ENCODE results near the gene ATG4B.
"Not testable (repeated sequence)": the region's sequence is repeated elsewhere in the genome, so short reads cannot be mapped to it uniquely, and the experiment has no call there.

The ATG4B gene

DNA sequence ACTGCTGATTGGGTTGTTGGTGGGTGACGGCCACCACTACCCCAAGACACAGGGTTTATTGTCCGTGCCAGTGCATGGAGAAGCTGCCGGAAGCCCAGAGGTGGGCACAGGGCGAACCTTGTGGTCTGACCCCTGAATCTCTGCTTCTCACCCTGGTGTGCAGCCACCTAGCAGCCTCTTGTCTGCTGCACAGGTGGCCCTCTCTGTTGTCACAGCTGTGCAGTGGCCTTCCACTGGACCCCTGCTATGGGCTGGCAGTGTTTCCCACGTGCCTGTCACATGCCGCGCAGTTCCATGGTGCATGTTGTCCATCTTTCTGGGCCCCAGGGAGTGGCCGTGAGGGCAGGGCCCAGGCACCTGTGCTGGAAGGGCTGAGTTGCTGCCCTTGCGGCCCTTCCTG lies 15.2 kb downstream of the ATG4B start:
- peaks cover 62% of the 10 kb centered on the region for H3K36me3 ChIP-seq (ENCODE audit: control insufficient read depth, insufficient read depth, low read length)
- no peaks in the 10 kb centered on the region for H3K4me1 ChIP-seq (ENCODE audit: control insufficient read depth, insufficient read depth, low read length, poor library complexity, severe bottlenecking)
- H3K4me3 ChIP-seq (ENCODE audit: insufficient read depth, low read depth, low read length, poor library complexity, severe bottlenecking), result no peak overlapping the region
- no peak overlapping the region for H3K27ac ChIP-seq (ENCODE audit: insufficient read depth, low read length, poor library complexity, severe bottlenecking)
- DNase-seq, result no peak
- no peaks in the 10 kb centered on the region for H3K9me3 ChIP-seq (ENCODE audit: control insufficient read depth, low read length)
- H3K27me3 ChIP-seq (replicated peaks; ENCODE audit: control insufficient read depth, insufficient read depth, low read length, poor library complexity, severe bottlenecking), result no peaks in the 10 kb centered on the region

- Histone ChIP-seq H3K4me3 (ENCODE audit: insufficient read depth, low read depth, low read length, poor library complexity, severe bottlenecking) (no peak overlapping the region), H3K36me3 (ENCODE audit: control insufficient read depth, insufficient read depth, low read length) (peaks cover 62% of the 10 kb centered on the region), H3K9me3 (ENCODE audit: control insufficient read depth, low read length) (no peaks in the 10 kb centered on the region), H3K27me3 (replicated peaks; ENCODE audit: control insufficient read depth, insufficient read depth, low read length, poor library complexity, severe bottlenecking) (no peaks in the 10 kb centered on the region), H3K4me1 (ENCODE audit: control insufficient read depth, insufficient read depth, low read length, poor library complexity, severe bottlenecking) (no peaks in the 10 kb centered on the region), H3K27ac (ENCODE audit: insufficient read depth, low read length, poor library complexity, severe bottlenecking) (no peak overlapping the region)
- no peak for DNase-seq
These were observed 15.8 kb downstream of the ATG4B start for GRCh38 chr2:241653210-241653750.

DNA sequence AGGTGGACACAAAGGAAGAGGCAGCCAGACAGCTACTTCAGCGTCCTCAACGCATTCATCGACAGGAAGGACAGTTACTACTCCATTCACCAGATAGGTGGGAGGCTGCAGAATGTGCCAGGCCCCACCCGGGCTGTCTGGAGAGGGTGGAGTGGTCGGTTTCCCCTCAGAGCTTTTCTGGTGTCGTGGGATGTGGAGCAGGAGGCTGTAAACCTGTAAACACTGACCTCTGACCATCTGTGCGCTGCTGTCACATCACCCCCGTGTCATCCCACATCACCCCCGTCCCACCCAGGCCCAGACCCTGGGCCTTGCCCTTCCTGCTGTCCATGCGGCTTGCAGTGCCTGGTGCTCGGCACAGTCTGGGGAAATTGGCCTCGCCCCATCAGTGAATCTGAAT lies 17.1 kb downstream of the ATG4B start:
- Histone ChIP-seq H3K4me1 (ENCODE audit: control insufficient read depth, insufficient read depth, low read length, poor library complexity, severe bottlenecking) (no peaks in the 10 kb centered on the region), H3K27ac (ENCODE audit: insufficient read depth, low read length, poor library complexity, severe bottlenecking) (no peak overlapping the region), H3K9me3 (ENCODE audit: control insufficient read depth, low read length) (no peaks in the 10 kb centered on the region), H3K4me3 (ENCODE audit: insufficient read depth, low read depth, low read length, poor library complexity, severe bottlenecking) (no peak overlapping the region), H3K27me3 (replicated peaks; ENCODE audit: control insufficient read depth, insufficient read depth, low read length, poor library complexity, severe bottlenecking) (no peaks in the 10 kb centered on the region), H3K36me3 (ENCODE audit: control insufficient read depth, insufficient read depth, low read length) (peaks cover 71% of the 10 kb centered on the region)
- no peak for DNase-seq

GRCh38 chr2:241655516-241656189 lies 18.2 kb downstream of the ATG4B start:
- no peak for DNase-seq
- H3K27ac ChIP-seq (ENCODE audit: insufficient read depth, low read length, poor library complexity, severe bottlenecking), result no peak overlapping the region
- H3K36me3 ChIP-seq (ENCODE audit: control insufficient read depth, insufficient read depth, low read length), result peaks cover 71% of the 10 kb centered on the region
- no peaks in the 10 kb centered on the region for H3K9me3 ChIP-seq (ENCODE audit: control insufficient read depth, low read length)
- no peaks in the 10 kb centered on the region for H3K27me3 ChIP-seq (replicated peaks; ENCODE audit: control insufficient read depth, insufficient read depth, low read length, poor library complexity, severe bottlenecking)
- no peaks in the 10 kb centered on the region for H3K4me1 ChIP-seq (ENCODE audit: control insufficient read depth, insufficient read depth, low read length, poor library complexity, severe bottlenecking)
- no peak overlapping the region for H3K4me3 ChIP-seq (ENCODE audit: insufficient read depth, low read depth, low read length, poor library complexity, severe bottlenecking)

- peaks cover 71% of the 10 kb centered on the region for H3K36me3 ChIP-seq (ENCODE audit: control insufficient read depth, insufficient read depth, low read length)
These were observed 18.8 kb downstream of the ATG4B start for GRCh38 chr2:241656190-241656741.

DNA sequence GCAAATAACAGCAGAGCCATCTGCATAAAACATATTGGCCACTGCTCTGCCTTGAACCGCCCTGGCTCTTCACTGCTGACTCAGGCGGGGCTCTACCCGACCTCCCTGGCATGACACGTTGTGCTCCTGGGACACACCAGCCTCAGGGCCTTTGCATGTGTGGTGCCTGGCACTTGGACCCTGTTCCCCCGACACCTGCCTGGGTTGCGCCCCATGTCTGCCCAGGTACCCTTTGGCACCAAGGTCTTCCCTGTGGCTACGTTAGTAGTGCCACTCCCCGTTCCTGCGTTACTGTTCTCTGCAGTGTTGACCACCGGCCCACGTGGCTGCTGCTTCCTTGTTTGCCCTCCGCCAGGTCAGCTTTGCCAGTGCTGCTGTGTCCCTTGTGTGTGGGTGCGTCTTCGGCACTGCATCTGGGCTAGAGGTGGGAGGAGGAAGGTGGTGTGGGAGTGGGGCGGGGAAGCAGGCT lies 20.3 kb downstream of the ATG4B start:
- no peak overlapping the region for H3K4me3 ChIP-seq (ENCODE audit: insufficient read depth, low read depth, low read length, poor library complexity, severe bottlenecking)
- H3K36me3 ChIP-seq (ENCODE audit: control insufficient read depth, insufficient read depth, low read length), result peaks cover 57% of the 10 kb centered on the region
- H3K4me1 ChIP-seq (ENCODE audit: control insufficient read depth, insufficient read depth, low read length, poor library complexity, severe bottlenecking), result no peaks in the 10 kb centered on the region
- no peak for DNase-seq
- H3K9me3 ChIP-seq (ENCODE audit: control insufficient read depth, low read length), result no peaks in the 10 kb centered on the region
- H3K27ac ChIP-seq (ENCODE audit: insufficient read depth, low read length, poor library complexity, severe bottlenecking), result no peak overlapping the region
- no peaks in the 10 kb centered on the region for H3K27me3 ChIP-seq (replicated peaks; ENCODE audit: control insufficient read depth, insufficient read depth, low read length, poor library complexity, severe bottlenecking)

More at GRCh38 chr2:241656190-241656741, 18.8 kb downstream of the ATG4B start:
- no peak overlapping the region for H3K4me3 ChIP-seq (ENCODE audit: insufficient read depth, low read depth, low read length, poor library complexity, severe bottlenecking)
- H3K27ac ChIP-seq (ENCODE audit: insufficient read depth, low read length, poor library complexity, severe bottlenecking), result no peak overlapping the region
- H3K27me3 ChIP-seq (replicated peaks; ENCODE audit: control insufficient read depth, insufficient read depth, low read length, poor library complexity, severe bottlenecking), result no peaks in the 10 kb centered on the region
- H3K4me1 ChIP-seq (ENCODE audit: control insufficient read depth, insufficient read depth, low read length, poor library complexity, severe bottlenecking), result no peaks in the 10 kb centered on the region
- DNase-seq, result no peak
- H3K9me3 ChIP-seq (ENCODE audit: control insufficient read depth, low read length), result no peaks in the 10 kb centered on the region

DNA sequence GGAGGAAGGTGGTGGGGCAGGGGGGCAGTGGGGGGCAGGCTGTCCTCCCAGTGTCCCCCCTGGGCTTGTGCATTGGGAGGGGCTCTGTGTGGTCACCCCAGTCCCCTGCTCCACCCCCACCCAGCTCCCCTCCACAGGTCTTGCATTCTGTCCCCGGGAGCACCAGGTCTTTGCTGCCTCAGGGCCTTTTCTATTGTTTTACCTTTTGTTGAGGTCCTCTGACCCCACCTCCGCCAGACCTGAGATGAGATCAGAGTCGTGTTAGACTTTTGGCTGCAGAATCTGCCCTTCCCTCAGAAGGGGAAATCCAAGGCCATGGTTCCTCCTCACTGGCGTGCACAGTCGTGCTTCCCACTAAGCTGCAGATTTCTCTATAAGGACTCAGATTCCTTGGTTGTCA lies 20.8 kb downstream of the ATG4B start:
- Histone ChIP-seq H3K27ac (ENCODE audit: insufficient read depth, low read length, poor library complexity, severe bottlenecking) (no peak overlapping the region), H3K4me3 (ENCODE audit: insufficient read depth, low read depth, low read length, poor library complexity, severe bottlenecking) (no peak overlapping the region), H3K36me3 (ENCODE audit: control insufficient read depth, insufficient read depth, low read length) (peaks cover 53% of the 10 kb centered on the region), H3K4me1 (ENCODE audit: control insufficient read depth, insufficient read depth, low read length, poor library complexity, severe bottlenecking) (no peaks in the 10 kb centered on the region), H3K9me3 (ENCODE audit: control insufficient read depth, low read length) (no peaks in the 10 kb centered on the region), H3K27me3 (replicated peaks; ENCODE audit: control insufficient read depth, insufficient read depth, low read length, poor library complexity, severe bottlenecking) (no peaks in the 10 kb centered on the region)
- DNase-seq, result no peak

DNA sequence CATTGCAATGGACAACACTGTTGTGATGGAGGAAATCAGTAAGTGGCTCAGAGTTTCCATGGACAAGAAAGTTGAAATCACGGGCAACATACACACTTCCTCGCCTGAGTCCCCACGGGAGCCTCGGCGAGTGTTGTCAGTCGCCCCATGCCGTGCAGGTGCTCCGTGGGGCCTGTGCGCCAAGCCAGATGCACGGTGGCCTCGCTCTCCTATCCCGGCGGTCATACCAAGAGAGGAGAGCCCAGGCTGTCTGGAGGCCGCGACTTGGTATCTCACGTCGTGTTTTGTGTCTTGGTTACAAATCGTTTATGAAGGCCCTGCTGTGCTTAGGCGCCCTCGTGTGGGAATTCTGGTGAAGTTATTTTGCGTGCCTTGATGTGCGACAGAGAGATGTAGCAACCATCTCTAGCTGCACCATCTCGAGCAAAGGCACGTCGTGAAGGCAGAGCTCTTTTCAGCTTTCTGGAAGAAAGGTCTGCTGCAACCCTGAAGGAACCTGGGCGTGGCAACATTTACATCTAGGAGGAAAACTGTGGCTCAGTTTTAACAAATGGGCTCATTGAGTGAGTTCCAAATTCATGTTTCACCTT lies 21.8 kb downstream of the ATG4B start:
- DNase-seq, result no peak
- no peak overlapping the region for H3K4me3 ChIP-seq (ENCODE audit: insufficient read depth, low read depth, low read length, poor library complexity, severe bottlenecking)
- no peaks in the 10 kb centered on the region for H3K4me1 ChIP-seq (ENCODE audit: control insufficient read depth, insufficient read depth, low read length, poor library complexity, severe bottlenecking)
- H3K27me3 ChIP-seq (replicated peaks; ENCODE audit: control insufficient read depth, insufficient read depth, low read length, poor library complexity, severe bottlenecking), result no peaks in the 10 kb centered on the region
- H3K36me3 ChIP-seq (ENCODE audit: control insufficient read depth, insufficient read depth, low read length), result peaks cover 47% of the 10 kb centered on the region
- no peak overlapping the region for H3K27ac ChIP-seq (ENCODE audit: insufficient read depth, low read length, poor library complexity, severe bottlenecking)
- H3K9me3 ChIP-seq (ENCODE audit: control insufficient read depth, low read length), result no peaks in the 10 kb centered on the region

DNA sequence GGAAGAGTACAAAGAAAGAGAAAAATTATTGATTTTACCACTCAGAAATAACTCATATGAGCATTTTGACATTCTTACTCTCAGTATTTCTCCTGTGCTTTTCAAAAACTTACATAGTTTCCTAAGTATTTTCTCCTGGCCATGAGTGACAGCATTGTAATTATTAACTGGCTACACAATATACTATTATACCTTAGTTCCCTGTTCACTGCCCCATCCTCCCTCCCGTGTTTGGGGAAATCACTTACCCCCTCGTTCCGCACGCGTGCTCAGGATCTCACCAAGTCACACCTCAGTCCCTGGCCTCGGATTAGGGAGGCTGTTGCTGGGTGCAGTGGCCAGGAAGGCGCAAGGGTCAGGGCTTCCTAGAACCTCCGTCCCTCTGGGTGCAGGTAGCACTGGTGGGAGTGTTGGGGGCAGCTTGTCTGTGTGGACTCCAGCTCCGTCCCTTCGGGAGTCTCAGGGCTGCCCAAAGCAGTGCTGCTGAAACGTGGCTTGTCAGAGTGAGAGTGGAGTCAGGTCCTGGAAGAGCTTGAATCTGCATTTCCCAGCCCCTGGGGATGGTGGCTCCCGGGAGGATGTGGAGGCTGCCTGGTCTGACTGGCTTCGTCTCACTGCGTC lies 23.2 kb downstream of the ATG4B start:
- Histone ChIP-seq H3K36me3 (ENCODE audit: control insufficient read depth, insufficient read depth, low read length) (peaks cover 34% of the 10 kb centered on the region), H3K4me3 (ENCODE audit: insufficient read depth, low read depth, low read length, poor library complexity, severe bottlenecking) (no peak overlapping the region), H3K27me3 (replicated peaks; ENCODE audit: control insufficient read depth, insufficient read depth, low read length, poor library complexity, severe bottlenecking) (no peaks in the 10 kb centered on the region), H3K4me1 (ENCODE audit: control insufficient read depth, insufficient read depth, low read length, poor library complexity, severe bottlenecking) (no peaks in the 10 kb centered on the region), H3K27ac (ENCODE audit: insufficient read depth, low read length, poor library complexity, severe bottlenecking) (no peak overlapping the region), H3K9me3 (ENCODE audit: control insufficient read depth, low read length) (no peaks in the 10 kb centered on the region)
- DNase-seq, result no peak

DNA sequence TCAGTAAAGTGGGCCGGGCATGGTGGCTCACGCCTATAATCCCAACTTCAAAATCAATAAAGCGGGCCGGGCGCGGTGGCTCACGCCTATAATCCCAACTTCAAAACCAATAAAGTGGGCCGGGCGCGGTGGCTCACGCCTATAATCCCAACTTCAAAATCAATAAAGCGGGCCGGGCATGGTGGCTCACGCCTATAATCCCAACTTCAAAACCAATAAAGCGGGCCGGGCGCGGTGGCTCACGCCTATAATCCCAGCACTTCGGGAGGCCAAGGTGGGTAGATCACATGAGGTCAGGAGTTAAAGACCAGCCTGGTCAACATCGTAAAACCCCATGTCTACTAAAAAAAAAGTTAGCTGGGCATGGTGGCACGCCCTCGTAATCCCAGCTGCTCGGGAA lies 25.2 kb downstream of the ATG4B start:
- DNase-seq; H3K27me3 ChIP-seq (replicated peaks; ENCODE audit: control insufficient read depth, insufficient read depth, low read length, poor library complexity, severe bottlenecking); H3K27ac ChIP-seq (ENCODE audit: insufficient read depth, low read length, poor library complexity, severe bottlenecking); H3K4me1 ChIP-seq (ENCODE audit: control insufficient read depth, insufficient read depth, low read length, poor library complexity, severe bottlenecking); H3K4me3 ChIP-seq (ENCODE audit: insufficient read depth, low read depth, low read length, poor library complexity, severe bottlenecking); H3K9me3 ChIP-seq (ENCODE audit: control insufficient read depth, low read length): not testable (repeated sequence)
- H3K36me3 ChIP-seq (ENCODE audit: control insufficient read depth, insufficient read depth, low read length), result peaks cover 28% of the 10 kb centered on the region
